Right lobe of liver (tissue), 6 donors: ENCODE data around the gene C22orf31. TPM values are rescaled to one million over a fixed set of nuclear protein-coding genes. Genes with fewer than 3 reads are reported as not detected.

Experiments
- ATAC-seq, 4 donors: fragments of 200-7000 bp; cut with Tn5 transposase; one replicate each; pipeline ENCODE4 v1.9.1; 2020; ENCODE audit warnings: mild to moderate bottlenecking in 4 of 4, moderate library complexity in 4 of 4
- DNase-seq, 3 donors: peaks; one replicate each; pipeline ENCODE4 v3.0.0-alpha.2; 2020
- H3K27ac ChIP-seq, 3 donors: fragments of 200-600 bp; one replicate each; pipeline ENCODE4 v1.8.0; 2022
- H3K27me3 ChIP-seq, 2 donors: fragments of 200-600 bp; one replicate each; pipeline ENCODE4 v1.8.0; 2022
- H3K36me3 ChIP-seq, 4 donors: fragments of 200-600 bp; sonication (generic) in 1 of 4; one replicate each; pipeline versions ENCODE4 v1.5.1 to v1.8.0; 2017 to 2022; ENCODE audit warnings: control low read depth in 1 of 4
- H3K4me1 ChIP-seq, 4 donors: fragments of 200-600 bp; sonication (generic) in 1 of 4; one replicate each; pipeline versions ENCODE4 v1.5.1 to v1.8.0; 2017 to 2022; ENCODE audit warnings: control low read depth in 1 of 4
- H3K4me3 ChIP-seq, 3 donors: fragments of 200-600 bp; one replicate each; pipeline ENCODE4 v1.8.0; 2022
- H3K9me3 ChIP-seq, 4 donors: fragments of 200-600 bp; sonication (generic) in 1 of 4; one replicate each; pipeline versions ENCODE4 v1.5.1 to v1.8.0; 2017 to 2022; ENCODE audit warnings: control low read depth in 1 of 4
- CTCF ChIP-seq, 4 donors: fragments of 200-600 bp in 3 of 4; fragments of 450-650 bp in 1 of 4; IDR thresholded peaks; one replicate each; pipeline versions ENCODE4 v1.5.1 to v1.8.0; 2016 to 2022; ENCODE audit warnings: antibody characterized with exemption in 4 of 4, mild to moderate bottlenecking in 2 of 4
- POLR2A ChIP-seq: fragments of 450-650 bp; IDR thresholded peaks from one replicate; pipeline ENCODE4 v1.6.1; 2017; ENCODE audit warnings: antibody characterized with exemption, mild to moderate bottlenecking
- WGBS: methylation state at CpG from one replicate; pipeline ENCODE4 v1.1.6; 2018; ENCODE audit warnings: low coverage, low lambda C conversion rate; ENCODE audit not compliant: insufficient coverage; ENCODE audit errors: missing lambda C conversion rate; 5-methylcytosine and 5-hydroxymethylcytosine counted together
- intact Hi-C, 2 donors: fragments of 100-400 bp; cut with DNase I; formaldehyde crosslinking; loops; one replicate each; pipeline versions ENCODE4 v1.11.2 to v1.14.1; 2022
- total RNA-seq, 6 experiments: library from RNA; depleted of rRNA in 2 of 6; stranded (reverse); fragments of >200 nt in 2 of 6; fragmentation: NEBNext Ultra II Directional in 3 of 6; extraction: Animal tissue kit (Norgen Biotek cat#: 25700) in 3 of 6; gene quantifications; one replicate each; pipeline versions ENCODE4 v1.1.0 to v1.2.4, GENCODE V29; 2016 to 2023
- donor health status: DM: no; HTN: yes; CAD: no.
- donor health status: DM: no; HTN: no; CAD: no.
- donor health status: DM: no; HTN: no; CAD: no.
- donor health status: DM: no; HTN: yes; CAD: no.
- donor health status: DM: no; HTN: yes; CAD: no.

Gene C22orf31
- total RNA-seq, 6 experiments from 2014 or later: not detected

DNA sequence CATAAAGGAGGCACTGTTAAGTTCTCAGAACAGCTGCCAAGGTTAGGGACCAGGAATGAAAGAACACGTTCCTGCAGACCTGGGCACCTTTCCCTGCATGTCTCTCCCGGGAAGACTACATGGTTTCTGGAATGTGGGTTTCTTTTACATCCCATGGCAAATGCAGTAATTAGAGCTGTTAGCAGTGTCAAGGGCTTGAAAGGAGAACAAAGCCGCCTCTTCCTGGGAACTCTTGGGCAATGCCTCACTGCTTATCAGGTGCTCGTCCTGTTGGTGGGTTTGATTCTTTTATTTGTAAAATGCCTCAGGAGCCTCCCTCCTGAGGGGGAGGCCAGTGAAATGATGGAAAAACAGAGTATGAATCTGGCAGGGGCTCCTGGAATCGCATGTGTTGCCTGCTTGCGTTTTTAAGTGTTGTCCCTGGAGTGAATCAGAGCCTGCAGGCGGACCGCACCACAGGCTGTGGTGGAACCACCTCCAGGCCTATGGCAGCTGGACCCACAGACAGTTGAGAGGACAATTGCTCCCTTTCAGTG lies 723 bp upstream of the C22orf31 start:
- H3K27ac ChIP-seq: no peak overlapping the region
- no peaks in the 10 kb centered on the region for H3K36me3 ChIP-seq
- TF ChIP-seq POLR2A (no peak), CTCF (IDR thresholded peaks at IDR 0.05) (no peak)
- H3K4me1 ChIP-seq: no peaks in the 10 kb centered on the region
- no peaks in the 10 kb centered on the region for H3K9me3 ChIP-seq
- no peak overlapping the region for H3K4me3 ChIP-seq
- no peaks in the 10 kb centered on the region for H3K27me3 ChIP-seq
- no peak for DNase-seq
- intact Hi-C loops: no loop called here
- no peak for ATAC-seq
- 65% methylated on average over 7 of the region's 8 CpGs for WGBS

DNA sequence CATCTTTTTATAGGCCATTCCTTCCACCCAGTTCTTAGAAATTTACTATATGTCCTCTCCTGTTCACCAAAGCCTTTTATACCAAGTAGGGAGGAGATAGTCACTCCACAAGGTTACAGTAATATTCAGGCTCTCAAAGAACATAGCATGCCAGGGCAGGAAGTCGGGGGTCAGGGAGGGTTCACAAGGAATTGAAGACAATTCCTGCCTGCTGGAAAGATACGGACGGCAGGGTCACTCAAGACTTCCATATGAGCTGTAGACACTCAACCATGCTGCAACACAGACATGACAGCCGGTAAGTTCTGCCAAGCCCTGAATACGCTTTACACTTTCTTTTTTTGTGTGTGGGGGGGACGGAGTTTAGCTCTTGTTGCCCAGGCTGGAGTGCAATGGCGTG lies 700 bp downstream of the C22orf31 start:
- H3K9me3 ChIP-seq: no peaks in the 10 kb centered on the region
- no peak overlapping the region for H3K27ac ChIP-seq
- no peak overlapping the region for H3K4me3 ChIP-seq
- H3K27me3 ChIP-seq: no peaks in the 10 kb centered on the region
- ATAC-seq (peak; percentile 40 to 75 (median 60)), DNase-seq (no peak)
- 50% methylated on average over 1 of the region's 7 CpGs for WGBS
- intact Hi-C loops: no loop called here
- H3K4me1 ChIP-seq: no peaks in the 10 kb centered on the region
- no peaks in the 10 kb centered on the region for H3K36me3 ChIP-seq
- TF ChIP-seq POLR2A: no peak

DNA sequence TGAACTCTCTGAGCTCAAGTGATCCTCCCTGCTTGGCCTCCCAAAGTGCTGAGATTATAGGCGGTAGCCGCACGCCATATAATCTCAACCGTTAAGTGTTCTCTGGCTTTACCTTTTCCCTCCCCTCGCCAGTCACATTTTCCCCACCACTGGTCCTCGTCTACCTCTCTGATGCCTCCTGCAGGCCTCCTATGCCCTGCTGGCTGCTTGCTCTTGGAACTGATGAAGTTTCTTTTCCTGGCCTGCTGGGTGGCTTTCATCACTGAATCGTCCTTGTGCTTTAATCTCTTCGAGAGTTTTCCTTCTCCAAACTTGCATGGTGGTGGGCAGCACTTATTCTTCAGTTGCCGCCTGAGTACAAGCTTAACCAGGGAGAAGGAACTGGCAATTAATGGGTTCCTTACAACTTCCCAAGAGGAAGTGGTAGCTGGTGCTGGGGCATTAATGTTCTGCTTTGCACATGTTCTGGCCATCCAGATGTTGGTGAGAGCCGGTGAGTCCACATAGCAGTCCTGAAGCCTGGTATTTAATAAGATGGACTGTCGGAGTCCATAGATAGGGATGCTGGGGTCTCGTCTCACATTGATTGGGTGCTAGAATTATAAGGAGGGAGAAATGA lies 1.3 kb downstream of the C22orf31 start:
- 78% methylated on average over 12 of the region's 12 CpGs for WGBS
- Histone ChIP-seq H3K36me3 (no peaks in the 10 kb centered on the region), H3K27ac (no peak overlapping the region), H3K4me1 (no peaks in the 10 kb centered on the region), H3K4me3 (no peak overlapping the region), H3K9me3 (no peaks in the 10 kb centered on the region), H3K27me3 (no peaks in the 10 kb centered on the region)
- no peak for ATAC-seq
- no peak for DNase-seq
- TF ChIP-seq CTCF (IDR thresholded peaks at IDR 0.05) (no peak), POLR2A (no peak)
- intact Hi-C loops: no loop called here

DNA sequence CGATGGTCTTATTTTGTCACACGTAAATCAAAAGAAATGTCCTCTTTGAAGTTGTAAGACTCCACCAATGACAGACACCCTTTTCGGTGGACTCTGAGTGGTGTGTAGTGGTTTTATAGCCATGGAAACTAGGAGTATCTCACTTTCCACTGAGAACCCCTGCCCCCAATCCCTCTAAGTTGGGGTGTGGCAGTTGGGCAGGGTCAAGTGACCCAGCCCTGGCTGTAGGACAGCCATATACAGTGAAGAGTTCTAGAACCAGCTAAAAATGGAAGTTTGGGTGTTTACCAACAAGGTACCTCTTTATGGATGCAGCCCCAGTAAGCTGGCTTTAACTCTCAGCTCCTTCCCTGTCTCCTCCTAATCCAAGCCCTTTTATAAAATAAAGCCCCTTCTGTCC lies 5.2 kb downstream of the C22orf31 start:
- WGBS: 100% methylated on average over 1 of the region's 3 CpGs

More for the DNA sequence above, 5.2 kb downstream of the C22orf31 start:
- no peak for TF ChIP-seq POLR2A
- TF ChIP-seq CTCF (IDR thresholded peaks at IDR 0.05): no peak
- DNase-seq (no peak), ATAC-seq (no peak)
- Histone ChIP-seq H3K9me3 (no peaks in the 10 kb centered on the region), H3K4me1 (peaks cover 0 to 7% (median 3%) of the 10 kb centered on the region in 4 donors), H3K36me3 (no peaks in the 10 kb centered on the region), H3K27me3 (no peaks in the 10 kb centered on the region), H3K4me3 (no peak overlapping the region), H3K27ac (no peak overlapping the region)
- intact Hi-C loops: loop anchor here in 1 of 2 donors (10.0 kb wide), 1 partner anchor 98 kb away; no protein-coding TSS in a partner anchor
